GM23338 (cell line): ENCODE measurements around the gene DDX4. TPM values are rescaled to one million over a fixed set of nuclear protein-coding genes. Genes with fewer than 3 reads are reported as not detected.

ENCODE experiments used
- ATAC-seq: fragments of 200-7000 bp; cut with Tn5 transposase; 3 replicates; pipeline ENCODE4 v1.9.1; 2020
- DNase-seq: peaks from one replicate; pipeline ENCODE4 v3.0.0-alpha.2; 2015; ENCODE audit warnings: low spot score
- H2AFZ ChIP-seq: fragments of 200-600 bp; sonication (generic); 2 replicates; pipeline ENCODE4 v1.8.0; 2016; ENCODE audit warnings: antibody characterized with exemption, mild to moderate bottlenecking, moderate library complexity
- H3F3A ChIP-seq: fragments of 200-600 bp; sonication (generic); replicated peaks from 2 replicates; pipeline ENCODE4 v1.8.0; 2017; ENCODE audit warnings: antibody characterized with exemption, mixed run types, low read depth
- H3K27ac ChIP-seq: fragments of 200-600 bp; sonication (generic); 2 replicates; pipeline ENCODE4 v1.6.1; 2016; ENCODE audit warnings: low read depth
- H3K27me3 ChIP-seq: fragments of 200-600 bp; sonication (generic); 2 replicates; pipeline ENCODE4 v1.8.0; 2016; ENCODE audit warnings: mild to moderate bottlenecking, mixed run types, moderate library complexity; ENCODE audit not compliant: insufficient read depth
- H3K36me3 ChIP-seq: fragments of 200-600 bp; sonication (generic); 2 replicates; pipeline ENCODE4 v1.8.0; 2016; ENCODE audit warnings: mild to moderate bottlenecking; ENCODE audit not compliant: insufficient read depth
- H3K4me1 ChIP-seq: fragments of 200-600 bp; sonication (generic); 2 replicates; pipeline ENCODE4 v1.8.0; 2016; ENCODE audit warnings: mild to moderate bottlenecking, moderate library complexity; ENCODE audit not compliant: insufficient read depth
- H3K4me2 ChIP-seq: fragments of 200-600 bp; sonication (generic); 2 replicates; pipeline ENCODE4 v1.7.1; 2017; ENCODE audit warnings: mixed run types
- H3K4me3 ChIP-seq: fragments of 200-600 bp; sonication (generic); 2 replicates; pipeline ENCODE4 v1.6.1; 2016; ENCODE audit warnings: mixed run types
- H3K79me2 ChIP-seq: fragments of 200-600 bp; sonication (generic); replicated peaks from 2 replicates; pipeline ENCODE4 v1.8.0; 2017; ENCODE audit warnings: mild to moderate bottlenecking; ENCODE audit not compliant: insufficient read depth
- H3K9me2 ChIP-seq: fragments of 200-600 bp; sonication (generic); 2 replicates; pipeline ENCODE4 v1.8.0; 2017; ENCODE audit not compliant: insufficient read depth
- H4K20me1 ChIP-seq: fragments of 200-600 bp; sonication (generic); replicated peaks from 2 replicates; pipeline ENCODE4 v1.8.0; 2017; ENCODE audit warnings: mild to moderate bottlenecking; ENCODE audit not compliant: insufficient read depth
- H3K27ac Mint-ChIP-seq: 2 replicates; pipeline ENCODE4 v1.8.0; 2020; ENCODE audit warnings: inconsistent platforms, mild to moderate bottlenecking, moderate library complexity, mixed read lengths
- H3K27me3 Mint-ChIP-seq: 3 replicates; pipeline ENCODE4 v1.8.0; 2022; ENCODE audit warnings: low read depth, mild to moderate bottlenecking, moderate library complexity, mixed read lengths, inconsistent platforms; ENCODE audit not compliant: insufficient read depth, poor library complexity
- H3K36me3 Mint-ChIP-seq: 3 replicates; pipeline ENCODE4 v1.8.0; 2021; ENCODE audit warnings: low read depth, mild to moderate bottlenecking, inconsistent platforms, moderate library complexity, mixed read lengths
- H3K4me1 Mint-ChIP-seq: 3 replicates; pipeline ENCODE4 v1.8.0; 2020; ENCODE audit warnings: mild to moderate bottlenecking, inconsistent platforms, mixed read lengths
- H3K4me3 Mint-ChIP-seq: 3 replicates; pipeline ENCODE4 v1.8.0; 2021; ENCODE audit warnings: moderate library complexity, mild to moderate bottlenecking, inconsistent platforms, mixed read lengths
- H3K9me3 Mint-ChIP-seq: 3 replicates; pipeline ENCODE4 v1.8.0; 2020; ENCODE audit warnings: moderate library complexity, mild to moderate bottlenecking, inconsistent platforms, mixed read lengths
- CREB1 ChIP-seq: fragments of 250-450 bp; sonication (Bioruptor Pico); IDR thresholded peaks from 2 replicates; pipeline ENCODE4 v1.5.0; 2020; ENCODE audit warnings: low read depth, mild to moderate bottlenecking, moderate library complexity
- CTCF ChIP-seq, 2 experiments: fragments of 200-600 bp in 1 of 2; sonication (generic) in 1 of 2; conservative IDR thresholded peaks; 2 replicates each; pipeline versions ENCODE4 v1.5.1 to v1.6.1; 2016 to 2017; ENCODE audit warnings: antibody characterized with exemption in 2 of 2, low read depth in 2 of 2, mild to moderate bottlenecking in 2 of 2, moderate library complexity in 1 of 2
- EZH2 ChIP-seq: fragments of 200-600 bp; sonication (generic); IDR thresholded peaks from one replicate; pipeline ENCODE4 v1.8.0; 2017; ENCODE audit warnings: antibody characterized with exemption, mild to moderate bottlenecking, low read depth; ENCODE audit not compliant: unreplicated experiment
- EZH2phosphoT487 ChIP-seq: fragments of 200-600 bp; sonication (generic); IDR thresholded peaks from one replicate; pipeline ENCODE4 v1.8.1; 2018; ENCODE audit warnings: antibody characterized with exemption; ENCODE audit not compliant: unreplicated experiment
- JUNB ChIP-seq: IDR thresholded peaks from one replicate; pipeline ENCODE4 v1.6.1; 2016; ENCODE audit warnings: antibody characterized with exemption; ENCODE audit not compliant: unreplicated experiment
- NANOG ChIP-seq: IDR thresholded peaks from 2 replicates; pipeline ENCODE4 v1.6.1; 2016; ENCODE audit warnings: antibody characterized with exemption, borderline replicate concordance
- POLR2AphosphoS5 ChIP-seq: IDR thresholded peaks from 2 replicates; pipeline ENCODE4 v1.6.1; 2016; ENCODE audit warnings: antibody characterized with exemption, low read depth
- STAT1 ChIP-seq: IDR thresholded peaks from one replicate; pipeline ENCODE4 v1.6.1; 2016; ENCODE audit warnings: antibody characterized with exemption; ENCODE audit not compliant: unreplicated experiment
- ZNF114 ChIP-seq: fragments of 250-450 bp; sonication (Bioruptor Pico); IDR thresholded peaks from 2 replicates; pipeline ENCODE4 v1.5.0; 2020; ENCODE audit warnings: mild to moderate bottlenecking, moderate library complexity
- ZNF331 ChIP-seq: fragments of 250-450 bp; sonication (Bioruptor Pico); IDR thresholded peaks from 2 replicates; pipeline ENCODE4 v1.5.0; 2020; ENCODE audit warnings: low read depth, mild to moderate bottlenecking, moderate library complexity
- ZNF462 ChIP-seq: fragments of 250-450 bp; sonication (Bioruptor Pico); IDR thresholded peaks from 2 replicates; pipeline ENCODE4 v1.5.0; 2020; ENCODE audit warnings: mild to moderate bottlenecking, moderate library complexity
- polyA plus RNA-seq: library from polyadenylated mRNA; unstranded; fragments of >200 nt; fragmentation: Nextera tagmentation; extraction: Ambion mirVana; gene quantifications from 2 replicates; pipeline ENCODE4 v1.2.1, GENCODE V29; 2016
- total RNA-seq: library from RNA; depleted of rRNA; stranded (reverse); fragments of >200 nt; shearing (Covaris generic); gene quantifications from 2 replicates; pipeline ENCODE4 v1.2.3, GENCODE V29; 2014
- TF ChIP-seq, protein P1 (sequence below): IDR thresholded peaks from one replicate; pipeline ENCODE4 v1.6.1; 2018; ENCODE audit warnings: antibody characterized with exemption; ENCODE audit not compliant: unreplicated experiment
- TF ChIP-seq, protein P2 (sequence below): IDR thresholded peaks from 2 replicates; pipeline ENCODE4 v1.6.1; 2016; ENCODE audit warnings: antibody characterized with exemption

Gene DDX4
- total and polyA plus RNA-seq, 2 experiments from 2014 or later, result 0.83 TPM; not detected in 1

GRCh38 chr5:55853041-55853670, 115.3 kb downstream of the DDX4 start:
- Mint-ChIP-seq H3K9me3 (no peaks in the 10 kb centered on the region), H3K27me3 (peaks cover 3% of the 10 kb centered on the region), H3K36me3 (no peaks in the 10 kb centered on the region), H3K27ac (no peak overlapping the region), H3K4me1 (no peaks in the 10 kb centered on the region; the same call in 2 of the 3 replicates), H3K4me3 (no peak overlapping the region)
- Histone ChIP-seq H3K4me3 (no peak overlapping the region), H4K20me1 (no peaks in the 10 kb centered on the region), H3K27me3 (no peaks in the 10 kb centered on the region), H2AFZ (peak overlapping the region; percentile 4; the same call in 1 of the 2 replicates), H3K36me3 (no peaks in the 10 kb centered on the region), H3K9me2 (0 out of 2 replicates have a peak, but pooled peaks cover 2% of the 10 kb centered on the region), H3K79me2 (no peaks in the 10 kb centered on the region), H3K4me1 (no peaks in the 10 kb centered on the region), H3F3A (no peaks in the 10 kb centered on the region), H3K4me2 (no peak overlapping the region), H3K27ac (no peak overlapping the region)
- TF ChIP-seq POLR2AphosphoS5, result no peak
- TF ChIP-seq CTCF (conservative IDR thresholded peaks at IDR 0.05; ENCODE audit: low read depth in 2 of 2), result no peak
- TF ChIP-seq ZNF331, result no peak
- no peak for TF ChIP-seq JUNB
- no peak for TF ChIP-seq STAT1
- no peak for TF ChIP-seq ZNF114
- TF ChIP-seq NANOG, result no peak
- TF ChIP-seq CREB1 (CRISPR knock-in tag), result no peak
- TF ChIP-seq, protein P1, sequence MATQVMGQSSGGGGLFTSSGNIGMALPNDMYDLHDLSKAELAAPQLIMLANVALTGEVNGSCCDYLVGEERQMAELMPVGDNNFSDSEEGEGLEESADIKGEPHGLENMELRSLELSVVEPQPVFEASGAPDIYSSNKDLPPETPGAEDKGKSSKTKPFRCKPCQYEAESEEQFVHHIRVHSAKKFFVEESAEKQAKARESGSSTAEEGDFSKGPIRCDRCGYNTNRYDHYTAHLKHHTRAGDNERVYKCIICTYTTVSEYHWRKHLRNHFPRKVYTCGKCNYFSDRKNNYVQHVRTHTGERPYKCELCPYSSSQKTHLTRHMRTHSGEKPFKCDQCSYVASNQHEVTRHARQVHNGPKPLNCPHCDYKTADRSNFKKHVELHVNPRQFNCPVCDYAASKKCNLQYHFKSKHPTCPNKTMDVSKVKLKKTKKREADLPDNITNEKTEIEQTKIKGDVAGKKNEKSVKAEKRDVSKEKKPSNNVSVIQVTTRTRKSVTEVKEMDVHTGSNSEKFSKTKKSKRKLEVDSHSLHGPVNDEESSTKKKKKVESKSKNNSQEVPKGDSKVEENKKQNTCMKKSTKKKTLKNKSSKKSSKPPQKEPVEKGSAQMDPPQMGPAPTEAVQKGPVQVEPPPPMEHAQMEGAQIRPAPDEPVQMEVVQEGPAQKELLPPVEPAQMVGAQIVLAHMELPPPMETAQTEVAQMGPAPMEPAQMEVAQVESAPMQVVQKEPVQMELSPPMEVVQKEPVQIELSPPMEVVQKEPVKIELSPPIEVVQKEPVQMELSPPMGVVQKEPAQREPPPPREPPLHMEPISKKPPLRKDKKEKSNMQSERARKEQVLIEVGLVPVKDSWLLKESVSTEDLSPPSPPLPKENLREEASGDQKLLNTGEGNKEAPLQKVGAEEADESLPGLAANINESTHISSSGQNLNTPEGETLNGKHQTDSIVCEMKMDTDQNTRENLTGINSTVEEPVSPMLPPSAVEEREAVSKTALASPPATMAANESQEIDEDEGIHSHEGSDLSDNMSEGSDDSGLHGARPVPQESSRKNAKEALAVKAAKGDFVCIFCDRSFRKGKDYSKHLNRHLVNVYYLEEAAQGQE, result no peak
- no peak for TF ChIP-seq EZH2
- no peak for TF ChIP-seq ZNF462 (CRISPR knock-in tag)
- TF ChIP-seq, protein P2, sequence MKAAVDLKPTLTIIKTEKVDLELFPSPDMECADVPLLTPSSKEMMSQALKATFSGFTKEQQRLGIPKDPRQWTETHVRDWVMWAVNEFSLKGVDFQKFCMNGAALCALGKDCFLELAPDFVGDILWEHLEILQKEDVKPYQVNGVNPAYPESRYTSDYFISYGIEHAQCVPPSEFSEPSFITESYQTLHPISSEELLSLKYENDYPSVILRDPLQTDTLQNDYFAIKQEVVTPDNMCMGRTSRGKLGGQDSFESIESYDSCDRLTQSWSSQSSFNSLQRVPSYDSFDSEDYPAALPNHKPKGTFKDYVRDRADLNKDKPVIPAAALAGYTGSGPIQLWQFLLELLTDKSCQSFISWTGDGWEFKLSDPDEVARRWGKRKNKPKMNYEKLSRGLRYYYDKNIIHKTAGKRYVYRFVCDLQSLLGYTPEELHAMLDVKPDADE, result no peak
- no peak for TF ChIP-seq EZH2phosphoT487
- no peak for DNase-seq
- no peak for ATAC-seq
